GM18951 (cell line): ENCODE results near the gene ATP13A1.
"Not testable (repeated sequence)": the region's sequence is repeated elsewhere in the genome, so short reads cannot be mapped to it uniquely, and the experiment has no call there.

Source experiments
- POLR2A ChIP-seq: IDR thresholded peaks from 4 replicates; pipeline ENCODE4 v1.6.1; 2011; ENCODE audit warnings: mild to moderate bottlenecking; ENCODE audit not compliant: insufficient read length, insufficient read depth; ENCODE audit errors: extremely low read depth
- in situ Hi-C: fragments of 300-500 bp; cut with MboI; formaldehyde crosslinking; loops from one replicate; pipeline ENCODE4 v1.12.0; 2022; ENCODE audit warnings: low sequenced_read_pairs, mixed read lengths, inconsistent platforms; ENCODE audit not compliant: unreplicated experiment

The ATP13A1 gene

DNA sequence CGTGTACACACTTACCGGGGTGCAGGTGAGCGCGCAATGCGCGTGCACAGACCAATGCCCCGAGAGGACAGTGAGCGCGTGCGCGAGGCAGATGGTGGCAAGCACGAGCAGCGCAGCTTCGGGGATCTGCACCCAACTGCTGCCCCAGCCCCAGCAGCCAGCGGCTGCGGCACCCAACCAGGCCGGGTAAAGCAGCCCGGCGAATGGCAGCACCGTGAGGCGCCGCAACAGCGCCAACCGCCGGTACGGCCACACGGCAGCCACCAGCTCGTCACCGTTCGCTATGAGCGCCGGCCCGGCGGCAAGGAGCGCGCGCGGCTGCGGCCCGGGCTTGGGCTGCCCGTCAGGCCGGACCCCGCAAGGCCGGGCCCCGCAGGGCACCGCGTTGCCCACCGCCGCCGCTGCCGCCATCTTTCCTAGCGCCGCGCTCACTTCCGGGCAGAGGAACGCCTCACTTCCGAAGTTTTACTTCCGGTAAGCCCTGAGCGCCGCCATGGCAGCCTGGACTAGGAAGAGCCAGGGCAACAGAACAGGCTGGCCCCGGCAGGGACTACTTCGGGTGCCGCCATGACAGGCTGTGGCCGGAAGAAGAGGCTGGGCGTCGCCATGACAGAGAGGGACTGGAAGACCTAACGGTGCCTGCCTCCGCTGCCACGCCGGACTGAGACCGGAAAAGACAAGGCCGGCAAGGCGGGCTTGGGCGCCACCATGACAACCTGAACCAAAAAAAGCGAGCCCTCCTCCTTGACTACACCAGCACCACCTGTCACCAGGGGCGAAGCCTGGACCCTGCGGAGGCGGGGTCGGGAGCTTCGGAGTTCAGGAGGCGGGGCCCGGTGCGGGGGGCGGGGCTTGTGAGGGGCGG, at the start of gene ATP13A1:
Gene ATP13A1, minus strand, starts transcription at position 421 of the 865 bp plus-strand sequence. Its CDS starts 10 bp downstream, at position 411.
- in situ Hi-C loops = no loop called here
- TF ChIP-seq POLR2A = peak; percentile 86

GRCh38 chr19:19711934-19712828, 48.7 kb upstream of the ATP13A1 start:
- no peak for TF ChIP-seq POLR2A
- in situ Hi-C loops = no loop called here

DNA sequence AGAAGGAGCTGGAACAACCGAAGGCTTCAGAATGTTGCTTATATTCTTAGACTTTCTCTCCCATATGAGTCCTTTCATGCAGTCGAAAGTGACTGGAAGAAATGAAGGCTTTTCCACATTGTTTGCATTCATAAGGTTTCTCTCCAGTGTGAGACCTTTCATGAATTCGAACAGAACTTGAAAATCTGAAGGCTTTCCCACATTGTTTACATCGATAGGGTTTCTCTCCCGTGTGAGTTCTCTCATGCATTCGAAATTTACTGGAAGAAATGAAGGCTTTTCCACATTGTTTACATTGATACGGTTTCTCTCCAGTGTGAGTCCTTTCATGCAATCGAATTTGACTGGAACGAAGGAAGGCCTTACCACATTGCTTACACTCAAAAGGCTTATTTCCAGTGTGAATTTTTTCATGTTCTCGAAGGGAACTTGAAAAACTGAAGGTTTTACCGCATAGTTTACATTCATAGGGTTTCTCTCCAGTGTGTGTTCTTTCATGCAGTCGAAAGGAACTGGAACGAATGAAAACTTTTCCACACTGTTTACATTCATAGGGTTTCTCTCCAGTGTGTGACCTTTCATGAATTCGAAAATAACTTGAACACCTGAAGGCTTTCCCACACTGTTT, 47.9 kb upstream of the ATP13A1 start:
- in situ Hi-C loops = no loop called here
- TF ChIP-seq POLR2A = no peak

DNA sequence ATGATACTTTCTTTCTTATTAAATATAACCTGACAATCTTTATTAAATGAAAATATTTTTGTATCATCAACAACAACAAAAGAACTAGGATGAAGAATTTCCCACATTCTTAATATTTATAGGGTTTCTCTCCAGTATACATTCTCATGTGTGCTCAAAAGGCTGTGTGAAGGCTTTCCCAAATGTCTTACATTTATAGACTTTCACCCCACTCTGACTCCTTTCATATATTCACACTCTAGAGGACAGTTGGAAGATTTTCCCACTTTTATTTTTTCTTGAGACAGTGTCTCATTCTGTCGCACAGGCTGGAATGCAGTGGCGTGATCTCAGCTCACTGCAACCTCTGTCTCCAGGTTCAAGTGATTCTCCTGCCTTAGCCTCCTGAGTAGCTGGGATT, 47.0 kb upstream of the ATP13A1 start:
- in situ Hi-C loops = no loop called here
- TF ChIP-seq POLR2A = no peak

- in situ Hi-C loops = no loop called here
- no peak for TF ChIP-seq POLR2A
Observed at GRCh38 chr19:19704836-19705235, 41.4 kb upstream of the ATP13A1 start.

GRCh38 chr19:19700493-19700892, 37.0 kb upstream of the ATP13A1 start:
- in situ Hi-C loops = not testable (repeated sequence)

- TF ChIP-seq POLR2A = no peak
- in situ Hi-C loops = no loop called here
Observed at GRCh38 chr19:19697589-19697988, 34.1 kb upstream of the ATP13A1 start.

DNA sequence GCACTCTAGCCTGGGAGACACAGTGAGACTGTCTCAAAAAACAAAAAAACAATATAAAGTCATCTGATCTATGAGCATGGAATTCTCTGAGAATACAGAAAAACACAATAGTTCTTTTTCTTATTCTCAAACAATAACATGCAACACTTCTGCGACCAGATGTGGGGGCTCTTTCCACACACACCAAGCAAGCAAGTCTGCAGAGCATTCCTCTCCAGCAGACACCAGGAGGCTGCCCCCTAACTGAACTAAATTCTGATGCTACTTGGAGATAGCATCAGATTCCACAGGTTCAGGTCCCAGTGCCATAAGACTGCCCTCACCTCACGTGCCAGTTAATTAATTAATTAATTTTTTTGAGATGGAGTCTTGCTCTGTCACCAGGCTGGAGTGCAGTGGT, 32.9 kb upstream of the ATP13A1 start:
- no peak for TF ChIP-seq POLR2A
- in situ Hi-C loops = no loop called here

- TF ChIP-seq POLR2A = no peak
- in situ Hi-C loops = no loop called here
Observed at GRCh38 chr19:19691683-19692082, 28.2 kb upstream of the ATP13A1 start.

- in situ Hi-C loops = not testable (repeated sequence)
Observed at GRCh38 chr19:19689023-19689422, 25.5 kb upstream of the ATP13A1 start.

DNA sequence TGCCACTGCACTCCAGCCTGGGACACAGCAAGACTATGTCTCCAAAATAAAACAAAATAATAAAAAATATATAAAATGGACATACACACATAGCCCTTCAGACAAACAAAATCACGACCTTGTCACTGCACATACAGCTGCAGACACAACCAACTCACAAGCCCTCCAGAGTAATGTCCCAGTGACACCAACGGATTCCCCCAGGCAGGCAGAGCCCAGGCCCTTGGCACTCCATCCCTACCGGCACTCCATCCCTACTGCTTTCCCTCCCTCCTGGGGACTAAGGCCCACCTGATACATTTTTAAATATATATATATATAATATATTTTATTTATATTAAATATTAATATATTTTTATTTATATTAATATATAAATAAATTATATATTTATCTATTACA, 23.6 kb upstream of the ATP13A1 start:
- in situ Hi-C loops = no loop called here
- no peak for TF ChIP-seq POLR2A

DNA sequence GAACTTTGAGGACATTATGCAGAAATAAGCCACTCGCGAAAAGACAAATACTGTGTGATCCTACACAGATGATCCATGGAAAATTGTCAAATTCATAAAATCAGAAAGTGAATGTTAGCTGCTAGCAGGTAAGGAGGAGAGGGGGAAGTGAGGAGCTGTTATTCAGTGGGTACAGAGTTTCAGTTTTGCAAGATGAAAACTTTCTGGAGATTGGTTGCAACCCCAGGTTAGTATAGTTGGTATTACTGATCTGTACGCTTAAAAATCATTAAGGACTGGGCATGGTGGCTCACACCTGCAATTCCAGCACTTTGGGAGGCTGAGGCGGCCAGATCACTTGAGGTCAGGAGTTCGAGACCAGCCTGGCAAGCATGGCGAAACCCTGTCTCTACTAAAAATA, 23.1 kb upstream of the ATP13A1 start:
- in situ Hi-C loops = no loop called here
- no peak for TF ChIP-seq POLR2A

GRCh38 chr19:19686119-19686518, 22.6 kb upstream of the ATP13A1 start:
- in situ Hi-C loops = not testable (repeated sequence)

DNA sequence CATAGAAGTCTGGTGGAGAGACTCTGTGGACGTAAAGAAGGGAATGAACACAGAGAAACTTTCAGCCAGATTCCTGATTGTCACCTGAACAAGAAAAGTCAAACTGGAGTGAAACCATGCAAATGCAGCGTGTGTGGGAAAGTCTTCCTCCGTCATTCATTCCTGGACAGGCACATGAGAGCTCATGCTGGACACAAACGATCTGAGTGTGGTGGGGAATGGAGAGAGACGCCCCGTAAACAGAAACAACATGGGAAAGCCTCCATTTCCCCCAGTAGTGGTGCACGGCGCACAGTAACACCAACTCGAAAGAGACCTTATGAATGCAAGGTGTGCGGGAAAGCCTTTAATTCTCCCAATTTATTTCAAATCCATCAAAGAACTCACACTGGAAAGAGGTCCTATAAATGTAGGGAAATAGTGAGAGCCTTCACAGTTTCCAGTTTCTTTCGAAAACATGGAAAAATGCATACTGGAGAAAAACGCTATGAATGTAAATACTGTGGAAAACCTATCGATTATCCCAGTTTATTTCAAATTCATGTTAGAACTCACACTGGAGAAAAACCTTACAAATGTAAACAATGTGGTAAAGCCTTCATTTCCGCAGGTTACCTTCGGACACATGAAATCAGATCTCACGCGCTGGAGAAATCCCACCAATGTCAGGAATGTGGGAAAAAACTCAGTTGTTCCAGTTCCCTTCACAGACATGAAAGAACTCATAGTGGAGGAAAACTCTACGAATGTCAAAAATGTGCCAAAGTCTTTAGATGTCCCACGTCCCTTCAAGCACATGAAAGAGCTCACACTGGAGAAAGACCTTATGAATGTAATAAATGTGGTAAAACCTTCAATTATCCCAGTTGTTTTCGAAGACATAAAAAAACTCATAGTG, 15.9 kb upstream of the ATP13A1 start:
- no peak for TF ChIP-seq POLR2A
- in situ Hi-C loops = no loop called here
